ENCODE data around the gene TRIM63. TPM values are rescaled to one million over a fixed set of nuclear protein-coding genes. Genes with fewer than 3 reads are reported as not detected.

Gene TRIM63
- total and polyA plus RNA-seq, 2 donors (not counting 1 experiment from before 2014, with no cell fraction given), result not detected

GRCh38 chr1:26066160-26066559, 1.3 kb downstream of the TRIM63 start:
- H3K9me3 Mint-ChIP-seq (ENCODE audit: insufficient read depth), result no peaks in the 10 kb centered on the region

GRCh38 chr1:26064553-26064952, 2.9 kb downstream of the TRIM63 start:
- ChIA-PET POLR2A (interaction anchor here (0.5 kb wide), 1 partner anchor 78 kb away, joined by 4 read pairs; no protein-coding TSS in a partner anchor), CTCF (no interaction called here)
- no peak overlapping the region for H3K9ac ChIP-seq (ENCODE audit: low read length)
- H3K27me3 ChIP-seq (replicated peaks in 1 of 4; ENCODE audit: control extremely low read depth in 1 of 4, control insufficient read depth in 3 of 4, insufficient read depth in 4 of 4, low read length in 3 of 4), result peaks cover 0 to 5% (median 0%) of the 10 kb centered on the region in 4 experiments
- peaks cover 31% of the 10 kb centered on the region for H3K27me3 Mint-ChIP-seq
- H3K79me2 ChIP-seq (ENCODE audit: control insufficient read depth, insufficient read depth, low read length), result no peaks in the 10 kb centered on the region
- TF ChIP-seq EZH2 (IDR thresholded peaks at IDR 0.05; ENCODE audit: borderline replicate concordance, insufficient read depth, low read depth, low read length, poor library complexity, severe bottlenecking) (no peak), CTCF (IDR thresholded peaks at IDR 0.05) (no peak)
- H3K27ac Mint-ChIP-seq, result no peak overlapping the region
- ATAC-seq (ENCODE audit: low read depth), result no peak
- no peak overlapping the region for H2AFZ ChIP-seq (ENCODE audit: insufficient read depth, low read depth, low read length, poor library complexity, severe bottlenecking)
- WGBS (ENCODE audit: insufficient coverage), result 82% methylated on average over 2 of the region's 3 CpGs
- intact Hi-C loops (cut with micrococcal nuclease), result no loop called here
- H3K9me3 Mint-ChIP-seq (ENCODE audit: insufficient read depth), result no peaks in the 10 kb centered on the region
- no peak for DNase-seq
- H3K4me3 Mint-ChIP-seq, result no peak overlapping the region
- no peaks in the 10 kb centered on the region for H3K9me3 ChIP-seq (ENCODE audit: control extremely low read depth in 1 of 3, control insufficient read depth in 2 of 3, insufficient read depth in 1 of 3, low read length in 2 of 3)
- no peak overlapping the region for H3K4me2 ChIP-seq (replicated peaks; ENCODE audit: low read depth, low read length, poor library complexity, severe bottlenecking)
- no peak overlapping the region for H3K27ac ChIP-seq (ENCODE audit: low read length in 2 of 2)
- no peaks in the 10 kb centered on the region for H4K20me1 ChIP-seq (ENCODE audit: control insufficient read depth, insufficient read depth, low read length, poor library complexity, severe bottlenecking)
- H3K4me1 ChIP-seq (ENCODE audit: control insufficient read depth in 2 of 2, insufficient read depth in 2 of 2, low read length in 2 of 2), result no peaks in the 10 kb centered on the region
- no peak overlapping the region for H3K4me3 ChIP-seq (ENCODE audit: control extremely low read depth in 1 of 5, extremely low read depth in 1 of 5, insufficient read depth in 1 of 5, low read depth in 2 of 5, low read length in 4 of 5)
- H3K4me1 Mint-ChIP-seq, result no peaks in the 10 kb centered on the region
- no peaks in the 10 kb centered on the region for H3K36me3 ChIP-seq (replicated peaks in 1 of 2; ENCODE audit: control extremely low read depth in 1 of 2, control insufficient read depth in 1 of 2, extremely low read depth in 1 of 2, insufficient read depth in 2 of 2, low read length in 1 of 2)

More at GRCh38 chr1:26066160-26066559, 1.3 kb downstream of the TRIM63 start:
- DNase-seq (no peak), ATAC-seq (ENCODE audit: low read depth) (no peak)
- Histone ChIP-seq H3K27me3 (replicated peaks in 1 of 4; ENCODE audit: control extremely low read depth in 1 of 4, control insufficient read depth in 3 of 4, insufficient read depth in 4 of 4, low read length in 3 of 4) (peaks cover 0 to 2% (median 0%) of the 10 kb centered on the region in 4 experiments), H3K4me2 (replicated peaks; ENCODE audit: low read depth, low read length, poor library complexity, severe bottlenecking) (no peak overlapping the region), H3K79me2 (ENCODE audit: control insufficient read depth, insufficient read depth, low read length) (no peaks in the 10 kb centered on the region), H3K9ac (ENCODE audit: low read length) (no peak overlapping the region), H3K4me3 (ENCODE audit: control extremely low read depth in 1 of 5, extremely low read depth in 1 of 5, insufficient read depth in 1 of 5, low read depth in 2 of 5, low read length in 4 of 5) (no peak overlapping the region), H3K9me3 (ENCODE audit: control extremely low read depth in 1 of 3, control insufficient read depth in 2 of 3, insufficient read depth in 1 of 3, low read length in 2 of 3) (no peaks in the 10 kb centered on the region), H2AFZ (ENCODE audit: insufficient read depth, low read depth, low read length, poor library complexity, severe bottlenecking) (no peak overlapping the region), H3K36me3 (replicated peaks in 1 of 2; ENCODE audit: control extremely low read depth in 1 of 2, control insufficient read depth in 1 of 2, extremely low read depth in 1 of 2, insufficient read depth in 2 of 2, low read length in 1 of 2) (no peaks in the 10 kb centered on the region), H4K20me1 (ENCODE audit: control insufficient read depth, insufficient read depth, low read length, poor library complexity, severe bottlenecking) (no peaks in the 10 kb centered on the region), H3K27ac (ENCODE audit: low read length in 2 of 2) (no peak overlapping the region), H3K4me1 (ENCODE audit: control insufficient read depth in 2 of 2, insufficient read depth in 2 of 2, low read length in 2 of 2) (no peaks in the 10 kb centered on the region)
- intact Hi-C loops (cut with micrococcal nuclease), result no loop called here
- WGBS (ENCODE audit: insufficient coverage), result 87% methylated on average over 15 of the region's 15 CpGs
- H3K27me3 Mint-ChIP-seq, result peaks cover 27% of the 10 kb centered on the region
- no peak overlapping the region for H3K4me3 Mint-ChIP-seq
- TF ChIP-seq CTCF (IDR thresholded peaks at IDR 0.05) (no peak), EZH2 (IDR thresholded peaks at IDR 0.05; ENCODE audit: borderline replicate concordance, insufficient read depth, low read depth, low read length, poor library complexity, severe bottlenecking) (no peak)
- no peak overlapping the region for H3K27ac Mint-ChIP-seq
- no peaks in the 10 kb centered on the region for H3K4me1 Mint-ChIP-seq
- ChIA-PET CTCF (no interaction called here), POLR2A (no interaction called here)

All from B cell (primary cell).